Measurements from ENCODE around the gene ATXN7.

ATXN7 gene

DNA sequence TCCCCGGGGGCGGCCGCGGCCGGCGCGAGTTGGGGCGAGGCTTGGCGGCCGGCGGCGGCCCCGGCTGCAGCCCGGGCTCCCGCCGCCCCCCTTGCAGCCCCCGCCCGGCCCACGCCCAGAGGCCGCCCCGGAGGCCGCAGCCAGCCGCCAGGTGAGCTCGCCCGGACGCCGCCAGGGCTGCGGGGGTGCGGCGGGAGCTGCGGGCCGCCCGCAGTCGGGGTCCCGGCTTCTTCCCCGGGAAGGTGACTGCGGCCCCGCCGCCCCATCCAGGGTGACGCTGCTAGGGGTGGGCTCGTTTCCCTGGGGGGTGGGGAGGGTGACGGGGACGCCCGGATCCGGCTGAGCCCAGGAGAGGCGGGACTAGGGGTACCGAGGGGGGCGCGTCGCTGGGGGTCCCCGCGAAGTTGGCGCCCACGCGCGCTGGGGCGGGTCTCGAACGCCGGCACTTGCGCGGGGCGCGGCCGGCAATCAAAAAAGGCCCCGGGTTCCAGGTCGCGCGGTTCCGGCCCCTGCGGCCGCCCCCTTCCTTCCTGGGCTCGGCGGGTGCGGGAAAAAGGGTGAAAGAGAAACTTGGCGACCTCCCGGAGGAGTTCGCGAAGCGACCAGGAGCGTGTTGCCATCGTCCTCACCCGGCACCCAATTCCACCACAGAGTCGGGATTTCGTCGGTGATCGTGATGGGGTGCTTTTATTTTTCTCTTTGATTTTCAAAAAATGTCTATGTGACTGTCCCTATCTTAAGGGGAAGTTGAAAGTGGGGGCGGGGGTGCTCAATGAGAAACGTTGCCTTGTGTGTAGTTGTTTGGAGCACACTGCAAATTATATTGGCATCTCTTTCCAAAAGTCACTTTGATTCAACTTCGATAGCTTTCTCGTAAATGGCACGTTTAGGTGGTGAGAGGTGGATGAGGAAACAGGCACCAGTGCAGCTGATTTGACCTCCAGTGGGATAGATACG lies 619 bp downstream of the ATXN7 start:
- DNase-seq: no peak

DNA sequence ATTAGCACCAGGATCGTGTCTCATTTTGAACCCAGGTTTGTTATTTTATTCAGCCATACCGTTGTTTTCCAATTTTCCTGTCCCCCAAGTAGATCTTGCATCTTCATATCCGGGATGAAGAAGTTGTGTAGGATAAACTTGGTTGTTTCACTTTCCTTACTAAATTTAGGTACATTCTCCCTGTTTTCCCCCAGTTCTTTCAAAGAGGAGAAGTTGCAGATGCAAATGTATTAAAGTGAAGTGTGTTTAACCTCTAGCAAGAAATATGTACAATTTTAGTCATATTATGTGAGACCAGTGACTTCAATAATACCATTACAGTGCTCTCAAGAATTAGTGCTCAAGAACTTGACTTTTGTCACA lies 1.3 kb downstream of the ATXN7 start:
- no peak for DNase-seq

DNA sequence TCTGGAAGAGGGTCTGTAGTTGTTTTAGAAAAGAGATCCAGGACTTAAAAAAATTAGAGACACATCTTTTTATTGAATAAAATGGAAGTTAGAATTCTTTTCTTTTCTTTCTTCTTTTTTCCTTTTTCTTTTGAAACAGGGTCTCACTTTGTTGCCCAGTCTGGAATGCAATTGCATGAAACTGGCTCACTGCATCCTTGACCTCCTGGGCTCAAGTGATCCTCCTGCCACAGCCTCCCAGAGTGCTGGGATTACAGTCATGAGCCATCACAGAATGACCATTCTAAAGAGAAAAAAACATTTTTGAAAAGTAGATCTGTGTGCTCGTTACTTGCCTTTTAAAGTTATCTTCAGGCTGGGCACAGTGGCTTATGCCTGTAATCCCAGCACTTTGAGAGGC lies 3.6 kb downstream of the ATXN7 start:
- DNase-seq: no peak

- DNase-seq: no peak
Observed at GRCh38 chr3:63869940-63870614, 6.4 kb downstream of the ATXN7 start.

- no peak for DNase-seq
Observed at GRCh38 chr3:63870615-63871005, 6.9 kb downstream of the ATXN7 start.

DNA sequence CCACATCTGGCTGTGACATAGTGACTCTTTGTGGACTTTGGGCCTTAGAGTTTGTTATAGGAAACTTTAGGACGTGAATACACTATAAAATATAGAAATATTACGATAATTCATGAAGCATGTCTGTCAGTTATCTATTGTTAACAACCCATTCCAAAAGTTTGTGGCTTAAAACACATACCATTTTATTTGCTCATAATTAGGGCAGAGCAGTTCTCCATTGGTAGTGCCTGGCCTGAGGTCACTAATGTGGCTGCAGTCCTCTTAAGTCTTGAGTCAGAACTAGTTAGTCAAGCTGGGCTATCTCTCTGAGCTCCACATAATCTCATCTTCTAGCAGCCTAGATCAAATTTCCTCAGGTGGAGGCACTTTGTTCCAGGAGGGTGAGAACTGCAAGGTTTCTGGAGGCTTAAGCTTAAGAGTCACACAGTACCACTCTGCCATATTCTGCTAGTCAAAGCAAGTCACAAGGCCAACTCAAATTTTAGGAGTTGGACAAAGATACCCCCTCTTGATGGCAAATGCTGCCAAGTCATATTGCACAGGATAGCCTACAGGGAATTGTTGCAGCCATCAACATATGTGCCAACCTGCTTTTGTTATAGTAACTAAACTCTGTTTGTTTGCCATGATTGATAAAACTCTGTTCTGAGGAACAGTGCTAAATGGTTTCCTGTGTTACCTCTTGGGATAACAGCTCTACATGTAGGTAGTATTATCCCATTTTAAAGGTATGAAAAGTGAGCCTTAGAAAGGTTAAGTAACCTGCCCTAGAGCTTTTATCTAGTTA lies 8.7 kb downstream of the ATXN7 start:
- DNase-seq: no peak

GRCh38 chr3:63874769-63875168 lies 11.1 kb downstream of the ATXN7 start:
- DNase-seq: no peak

DNA sequence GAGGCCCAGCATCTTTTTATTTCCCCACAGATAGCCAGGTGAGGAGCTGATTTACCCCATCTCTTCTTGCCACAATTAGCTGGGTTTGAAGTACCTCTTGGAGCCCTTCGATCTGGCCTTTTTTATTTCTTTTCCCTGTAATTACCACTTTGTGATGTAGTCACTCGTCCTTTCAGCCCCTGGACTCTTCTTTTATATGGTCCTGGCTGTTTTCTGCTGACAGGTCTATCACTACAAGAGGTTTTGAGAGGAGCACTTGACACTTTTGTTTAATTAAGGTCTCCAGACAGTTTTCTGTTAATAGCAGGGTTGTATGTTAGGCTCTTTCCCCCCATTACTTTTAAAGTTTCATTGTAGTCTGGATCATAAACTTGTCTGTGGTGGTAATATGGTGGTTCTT lies 11.8 kb downstream of the ATXN7 start:
- peak; percentile 54 for DNase-seq

DNA sequence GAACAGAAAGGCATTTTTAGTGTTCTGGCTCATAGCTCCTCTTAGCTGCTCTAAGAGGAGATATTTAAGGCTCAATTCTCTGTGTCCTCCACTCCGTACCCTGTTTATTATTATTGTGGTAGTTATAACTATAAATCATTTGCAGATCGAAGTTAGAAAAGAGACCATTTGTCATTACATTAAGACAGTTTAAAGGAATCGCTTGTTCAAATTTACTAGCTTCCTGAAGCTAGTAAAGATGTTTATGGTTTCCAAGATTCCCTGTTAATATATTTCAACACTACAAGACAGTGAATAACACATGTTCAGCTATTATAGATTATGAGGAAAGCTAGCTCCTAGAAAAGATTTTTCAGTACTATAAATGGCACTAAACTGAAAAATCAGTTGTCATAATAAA lies 12.6 kb downstream of the ATXN7 start:
- no peak for DNase-seq

DNA sequence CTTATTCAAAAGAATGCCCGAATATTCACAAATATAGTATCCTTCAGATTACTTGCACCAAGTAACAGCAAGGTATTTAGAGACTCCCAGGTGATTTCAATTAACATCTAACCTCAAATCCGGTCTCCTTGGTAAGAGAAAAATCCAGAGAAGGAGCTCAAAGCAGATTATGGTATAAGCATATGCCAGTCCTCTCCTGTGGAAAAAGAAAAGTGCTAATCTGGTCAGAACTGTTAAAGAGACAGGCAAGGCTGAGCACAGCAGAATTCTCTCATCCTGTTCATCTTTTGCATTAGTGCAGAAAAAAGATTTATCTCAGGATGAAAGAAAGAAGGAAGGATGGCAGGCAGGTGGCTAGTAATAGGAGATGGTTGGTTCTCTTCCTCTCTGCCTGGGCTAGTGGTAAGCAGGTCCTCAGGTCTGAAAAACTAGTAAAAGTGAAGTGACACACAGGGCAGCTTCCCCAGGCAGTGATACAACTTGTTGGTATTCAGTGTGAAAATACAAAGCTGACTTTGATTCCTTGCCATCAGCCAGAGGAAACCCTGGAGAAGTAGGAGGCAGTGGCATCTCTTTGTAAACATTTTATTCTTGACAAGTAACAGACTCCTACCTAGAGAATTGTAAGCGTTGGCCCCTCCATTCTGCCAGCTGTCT lies 14.2 kb downstream of the ATXN7 start:
- DNase-seq: no peak

DNA sequence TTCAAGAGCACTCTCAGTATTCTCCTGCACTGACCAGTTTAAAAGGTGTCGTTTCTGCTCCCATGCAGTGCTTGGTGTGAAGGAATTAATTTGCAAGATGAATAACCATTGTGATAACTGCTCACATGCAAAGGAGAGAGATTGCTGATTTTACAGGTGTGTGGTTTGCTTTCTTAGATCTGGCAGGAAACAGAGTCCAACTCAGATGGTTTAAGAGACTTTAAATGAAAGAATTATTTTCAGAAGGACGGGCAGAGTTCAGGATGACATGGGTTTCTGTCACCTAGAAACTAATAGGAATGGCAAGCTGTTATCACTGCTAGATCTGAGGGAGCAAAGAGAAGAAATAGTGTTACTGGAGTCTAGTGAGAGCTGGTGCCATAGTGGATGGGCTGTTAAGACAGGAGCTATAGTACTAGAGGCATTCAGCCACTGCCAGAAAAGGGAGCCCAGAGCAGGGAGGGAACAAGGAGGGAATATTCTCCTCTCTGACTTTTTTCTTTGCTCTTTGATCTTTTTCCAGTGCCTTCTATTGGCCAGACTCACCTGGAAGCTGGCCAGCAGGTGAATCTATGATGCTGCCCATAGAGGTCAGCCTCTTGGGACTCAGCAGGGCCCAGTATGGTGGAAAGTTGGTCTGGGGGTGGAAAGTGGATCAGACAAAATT lies 14.9 kb downstream of the ATXN7 start:
- DNase-seq: no peak

DNA sequence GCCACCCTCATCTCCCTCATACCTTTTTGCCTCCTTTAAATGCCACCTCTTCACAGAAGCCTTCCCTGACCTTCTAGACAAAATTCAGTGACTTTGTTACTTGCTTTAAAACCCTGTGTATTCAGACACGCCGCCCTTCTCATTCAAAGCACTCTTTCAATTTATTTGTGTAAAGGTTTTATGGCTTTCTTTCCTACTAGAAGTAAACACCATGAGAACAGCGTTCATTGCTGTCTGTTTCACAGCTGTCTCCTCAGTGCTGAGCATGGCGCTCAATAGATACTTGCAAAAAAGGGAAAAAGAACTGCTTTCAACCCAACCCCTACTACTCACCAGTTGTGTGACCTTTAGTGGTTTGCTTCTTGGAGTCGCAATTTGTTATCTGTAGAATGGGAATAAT lies 17.0 kb downstream of the ATXN7 start:
- no peak for DNase-seq

- DNase-seq: no peak
Observed at GRCh38 chr3:63886858-63887257, 23.2 kb downstream of the ATXN7 start.

DNA sequence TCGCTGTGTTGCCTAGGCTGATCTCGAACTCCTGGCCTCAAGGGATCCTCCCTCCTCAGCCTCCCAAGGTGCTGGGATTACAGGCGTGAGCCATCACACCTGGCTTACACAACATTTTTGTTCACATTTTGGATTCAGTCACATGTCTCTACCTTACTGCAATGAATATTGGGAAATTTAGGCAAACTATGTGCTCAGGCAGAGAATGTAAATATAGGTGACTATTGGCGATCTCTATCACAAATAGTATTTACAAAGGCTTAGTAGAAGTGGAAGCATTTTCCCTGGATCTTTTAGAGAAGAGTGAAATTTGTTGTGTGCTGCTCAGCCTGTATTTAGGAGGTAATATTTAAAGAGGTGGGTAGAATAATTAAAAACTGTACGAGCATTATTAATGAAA lies 27.9 kb downstream of the ATXN7 start:
- DNase-seq: no peak

DNA sequence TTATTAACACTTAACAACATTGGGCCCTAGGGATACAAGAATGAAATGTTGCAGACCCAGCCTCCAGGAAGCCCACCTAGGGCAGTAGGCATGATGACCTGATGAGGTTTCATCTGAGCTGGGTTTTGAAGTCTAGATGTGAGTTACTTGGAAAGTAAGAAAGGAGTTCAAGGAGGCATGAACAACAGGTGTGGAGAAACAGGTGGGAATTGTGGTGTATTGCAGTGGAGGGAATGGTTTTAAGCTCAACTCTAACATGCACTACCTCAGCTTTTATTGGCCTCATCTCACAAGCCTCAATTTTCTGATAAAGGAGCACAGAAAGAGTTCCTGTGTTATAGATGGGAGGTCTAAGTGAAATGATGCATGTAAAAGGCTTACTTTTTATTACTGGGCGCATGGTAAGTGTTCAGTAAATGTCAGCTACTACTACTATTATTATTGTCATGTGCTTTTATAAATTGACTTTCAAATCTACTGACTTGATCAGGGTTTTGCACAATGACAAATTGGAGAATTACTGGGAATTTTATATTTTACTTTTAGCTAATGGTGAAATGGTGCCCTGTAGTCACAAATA lies 29.2 kb downstream of the ATXN7 start:
- DNase-seq: no peak

GRCh38 chr3:63895422-63896189 lies 31.9 kb downstream of the ATXN7 start:
- DNase-seq: no peak

- DNase-seq: no peak
Observed at GRCh38 chr3:63896332-63897030, 32.8 kb downstream of the ATXN7 start.

GRCh38 chr3:63900010-63900409 lies 36.3 kb downstream of the ATXN7 start:
- DNase-seq: no peak

DNA sequence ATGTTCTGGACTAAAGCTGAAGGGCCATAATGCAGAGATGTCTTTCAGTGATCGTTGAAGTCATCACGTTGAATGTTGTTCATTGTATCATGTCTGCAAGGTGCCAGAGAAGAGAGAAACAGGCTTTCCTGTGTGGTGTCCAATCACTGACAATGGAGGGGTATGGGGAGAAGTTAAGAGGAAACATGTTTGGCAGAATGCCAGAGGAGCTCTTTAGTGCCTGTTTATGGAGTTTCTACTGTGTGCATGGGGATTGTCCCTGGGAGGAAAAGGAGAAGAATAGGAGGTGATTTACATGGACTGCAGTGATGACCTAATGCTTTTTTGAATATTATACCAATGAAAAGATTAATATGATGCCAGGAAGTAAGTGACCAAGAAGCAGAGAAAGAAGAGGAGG lies 36.8 kb downstream of the ATXN7 start:
- no peak for DNase-seq

GRCh38 chr3:63905731-63906620 lies 42.3 kb downstream of the ATXN7 start:
- DNase-seq: no peak

Data from NCI-H1417 treated with DMSO at 0.1 percent for 48 hours (cell line).